ENCODE measurements around the gene FXR2. TPM values are rescaled to one million over a fixed set of nuclear protein-coding genes. Genes with fewer than 3 reads are reported as not detected.

The FXR2 gene
- total RNA-seq, 1 experiment from 2014 or later: 36.4 TPM

DNA sequence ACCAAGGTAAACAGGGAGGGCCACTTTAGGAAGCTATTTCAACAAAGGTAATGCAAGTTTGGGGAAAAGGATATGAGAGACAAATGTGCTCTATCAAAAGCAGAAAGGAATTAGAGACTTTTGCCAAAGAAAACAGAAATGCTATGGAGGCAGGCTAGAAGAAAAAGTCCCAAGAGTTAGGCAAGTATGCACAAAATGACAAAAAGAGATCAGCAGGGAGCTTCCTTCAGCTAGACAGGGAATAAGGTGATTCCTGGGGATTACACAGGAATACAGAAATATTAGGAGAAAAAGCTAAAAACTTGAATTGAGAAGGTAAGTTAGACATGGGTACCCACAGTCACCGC is 2.4 kb downstream of the FXR2 start:
- no peak overlapping the region for H4K91ac ChIP-seq (ENCODE audit: insufficient read length, low read depth, low read length)
- H3K79me1 ChIP-seq (ENCODE audit: insufficient read depth, low read depth, low read length, poor library complexity, severe bottlenecking): no peaks in the 10 kb centered on the region
- no peak overlapping the region for H3K14ac ChIP-seq (ENCODE audit: insufficient read depth, low read length)
- no peak overlapping the region for H3K23ac ChIP-seq (ENCODE audit: insufficient read length, low read depth, low read length)
- no peak overlapping the region for H3K27ac ChIP-seq (ENCODE audit: insufficient read length, low read depth, low read length)
- H3T11ph ChIP-seq (ENCODE audit: low read length): no peak overlapping the region
- H3K4me1 ChIP-seq (ENCODE audit: insufficient read depth, low read length): peaks cover 5% of the 10 kb centered on the region
- H2BK5ac ChIP-seq (ENCODE audit: insufficient read length, low read length): no peak overlapping the region
- peaks cover 22 to 23% of the 10 kb centered on the region in 2 experiments for H3K4me1 Mint-ChIP-seq
- H2AFZ ChIP-seq (ENCODE audit: low read length): no peak overlapping the region
- peaks cover 6 to 20% (median 14%) of the 10 kb centered on the region in 3 experiments; a peak in 6 of 7 replicates for H3K36me3 Mint-ChIP-seq (ENCODE audit: insufficient read depth in 1 of 3, low read depth in 3 of 3)
- H3K4me3 Mint-ChIP-seq: peak overlapping the region in 1 of 2 experiments; percentile 89; a peak in 3 of 5 replicates
- no peaks in the 10 kb centered on the region for H3K9me3 ChIP-seq (ENCODE audit: control insufficient read depth, low read depth, low read length)
- H3K9ac ChIP-seq (ENCODE audit: extremely low read depth, insufficient read length, low read length): no peak overlapping the region
- H3K79me2 ChIP-seq (ENCODE audit: insufficient read depth, low read length): peaks cover 9% of the 10 kb centered on the region; the same call in 1 of the 2 replicates
- H3K23me2 ChIP-seq (ENCODE audit: insufficient read length, low read depth, low read length, poor library complexity, severe bottlenecking): peaks cover 7% of the 10 kb centered on the region
- H2BK120ac ChIP-seq (ENCODE audit: low read depth, low read length, poor library complexity, severe bottlenecking): no peak overlapping the region
- H2BK15ac ChIP-seq (ENCODE audit: low read depth, low read length): no peak overlapping the region
- no peak overlapping the region for H3K56ac ChIP-seq (ENCODE audit: insufficient read length, low read depth, low read length)
- H2BK12ac ChIP-seq (ENCODE audit: insufficient read length, low read depth, low read length): no peak overlapping the region
- no peak overlapping the region for H2BK20ac ChIP-seq (ENCODE audit: low read depth, low read length, poor library complexity, severe bottlenecking)
- no peaks in the 10 kb centered on the region for H4K20me1 ChIP-seq (ENCODE audit: control insufficient read depth, insufficient read depth, insufficient read length)
- H3K4me2 ChIP-seq (ENCODE audit: insufficient read depth, insufficient read length, low read length): no peak overlapping the region
- H4K8ac ChIP-seq (replicated peaks; ENCODE audit: insufficient read length, low read depth, low read length): no peak overlapping the region
- WGBS (ENCODE audit: extremely low coverage, insufficient read length, low lambda C conversion rate): no CpG with 5 or more reads among the region's 1 CpG
- no peaks in the 10 kb centered on the region for H3K9me3 Mint-ChIP-seq
- no peak for DNase-seq
- no peak overlapping the region for H2AK5ac ChIP-seq (ENCODE audit: insufficient read length, low read length)
- H4K5ac ChIP-seq (ENCODE audit: insufficient read length, low read depth, low read length): no peak overlapping the region
- H3K27me3 Mint-ChIP-seq (ENCODE audit: low read depth): no peaks in the 10 kb centered on the region
- no peaks in the 10 kb centered on the region for H3K27me3 ChIP-seq (ENCODE audit: insufficient read depth, low read length)
- no peak overlapping the region for H3K18ac ChIP-seq (ENCODE audit: insufficient read length, low read depth, low read length)
- TF ChIP-seq, protein P1, sequence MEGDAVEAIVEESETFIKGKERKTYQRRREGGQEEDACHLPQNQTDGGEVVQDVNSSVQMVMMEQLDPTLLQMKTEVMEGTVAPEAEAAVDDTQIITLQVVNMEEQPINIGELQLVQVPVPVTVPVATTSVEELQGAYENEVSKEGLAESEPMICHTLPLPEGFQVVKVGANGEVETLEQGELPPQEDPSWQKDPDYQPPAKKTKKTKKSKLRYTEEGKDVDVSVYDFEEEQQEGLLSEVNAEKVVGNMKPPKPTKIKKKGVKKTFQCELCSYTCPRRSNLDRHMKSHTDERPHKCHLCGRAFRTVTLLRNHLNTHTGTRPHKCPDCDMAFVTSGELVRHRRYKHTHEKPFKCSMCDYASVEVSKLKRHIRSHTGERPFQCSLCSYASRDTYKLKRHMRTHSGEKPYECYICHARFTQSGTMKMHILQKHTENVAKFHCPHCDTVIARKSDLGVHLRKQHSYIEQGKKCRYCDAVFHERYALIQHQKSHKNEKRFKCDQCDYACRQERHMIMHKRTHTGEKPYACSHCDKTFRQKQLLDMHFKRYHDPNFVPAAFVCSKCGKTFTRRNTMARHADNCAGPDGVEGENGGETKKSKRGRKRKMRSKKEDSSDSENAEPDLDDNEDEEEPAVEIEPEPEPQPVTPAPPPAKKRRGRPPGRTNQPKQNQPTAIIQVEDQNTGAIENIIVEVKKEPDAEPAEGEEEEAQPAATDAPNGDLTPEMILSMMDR (conservative IDR thresholded peaks at IDR 0.05): no peak
- no peak overlapping the region for H3K27ac Mint-ChIP-seq
- no peak overlapping the region for H3K4ac ChIP-seq (ENCODE audit: low read depth, low read length)

All from H9 (cell line).